ENCODE results near the gene HOXB3. TPM values are rescaled to one million over a fixed set of nuclear protein-coding genes. Genes with fewer than 3 reads are reported as not detected.
A peak's percentile ranks its signal among the peaks of the same experiment; 100 is the strongest.

Gene HOXB3
- total RNA-seq, 3 donors from 2014 or later (not counting 1 experiment from before 2014, with no cell fraction given): 7.9 to 15.6 (median 15.3) TPM

- intact Hi-C loops (cut with micrococcal nuclease): no loop called here
- Histone ChIP-seq H3K27me3 (ENCODE audit: control insufficient read depth, insufficient read depth, low read length) (no peaks in the 10 kb centered on the region), H3K27ac (ENCODE audit: low read length) (no peak overlapping the region), H3K4me3 (ENCODE audit: low read length) (no peak overlapping the region), H3K4me1 (ENCODE audit: control insufficient read depth, insufficient read depth, low read length) (peaks cover 10% of the 10 kb centered on the region), H3K9me3 (ENCODE audit: control insufficient read depth, insufficient read depth, low read length) (no peaks in the 10 kb centered on the region), H3K36me3 (ENCODE audit: control insufficient read depth, insufficient read depth, low read length) (no peaks in the 10 kb centered on the region)
- no peak overlapping the region for H3K4me3 Mint-ChIP-seq
- H3K36me3 Mint-ChIP-seq: no peaks in the 10 kb centered on the region
- no peak for DNase-seq
- peaks cover 7 to 17% of the 10 kb centered on the region in 2 donors for H3K4me1 Mint-ChIP-seq
- H3K27me3 Mint-ChIP-seq (ENCODE audit: low read depth in 2 of 2): peaks cover 0 to 10% of the 10 kb centered on the region in 2 donors
- H3K9me3 Mint-ChIP-seq: no peaks in the 10 kb centered on the region
- TF ChIP-seq CTCF (IDR thresholded peaks at IDR 0.05): no peak
- ATAC-seq: no peak
- no CpG with 5 or more reads among the region's 2 CpGs for WGBS (ENCODE audit: insufficient coverage)
- no peak overlapping the region for H3K27ac Mint-ChIP-seq
These were observed 23.3 kb downstream of the HOXB3 start for GRCh38 chr17:48566717-48567116.

GRCh38 chr17:48565925-48566710 lies 23.9 kb downstream of the HOXB3 start:
- H3K27me3 ChIP-seq (ENCODE audit: control insufficient read depth, insufficient read depth, low read length): no peaks in the 10 kb centered on the region
- intact Hi-C loops (cut with micrococcal nuclease): no loop called here
- no peak overlapping the region for H3K4me3 Mint-ChIP-seq

GRCh38 chr17:48565022-48565554 lies 25.0 kb downstream of the HOXB3 start:
- peaks cover 0 to 10% of the 10 kb centered on the region in 2 donors for H3K27me3 Mint-ChIP-seq (ENCODE audit: low read depth in 2 of 2)
- no peaks in the 10 kb centered on the region for H3K27me3 ChIP-seq (ENCODE audit: control insufficient read depth, insufficient read depth, low read length)
- peaks cover 15 to 20% of the 10 kb centered on the region in 2 donors for H3K4me1 Mint-ChIP-seq

More at GRCh38 chr17:48565925-48566710, 23.9 kb downstream of the HOXB3 start:
- H3K9me3 Mint-ChIP-seq: no peaks in the 10 kb centered on the region
- Histone ChIP-seq H3K9me3 (ENCODE audit: control insufficient read depth, insufficient read depth, low read length) (no peaks in the 10 kb centered on the region), H3K36me3 (ENCODE audit: control insufficient read depth, insufficient read depth, low read length) (no peaks in the 10 kb centered on the region), H3K4me3 (ENCODE audit: low read length) (no peak overlapping the region), H3K4me1 (ENCODE audit: control insufficient read depth, insufficient read depth, low read length) (peaks cover 16% of the 10 kb centered on the region), H3K27ac (ENCODE audit: low read length) (no peak overlapping the region)
- H3K27ac Mint-ChIP-seq: no peak overlapping the region
- DNase-seq (no peak), ATAC-seq (no peak)
- peaks cover 0 to 10% of the 10 kb centered on the region in 2 donors for H3K27me3 Mint-ChIP-seq (ENCODE audit: low read depth in 2 of 2)
- TF ChIP-seq CTCF (IDR thresholded peaks at IDR 0.05): no peak
- 87% methylated on average over 3 of the region's 4 CpGs for WGBS (ENCODE audit: insufficient coverage)
- H3K4me1 Mint-ChIP-seq: peaks cover 13 to 18% of the 10 kb centered on the region in 2 donors
- H3K36me3 Mint-ChIP-seq: no peaks in the 10 kb centered on the region

More at GRCh38 chr17:48565022-48565554, 25.0 kb downstream of the HOXB3 start:
- no peak for TF ChIP-seq CTCF (IDR thresholded peaks at IDR 0.05)
- intact Hi-C loops (cut with micrococcal nuclease): no loop called here
- Histone ChIP-seq H3K4me3 (ENCODE audit: low read length) (no peak overlapping the region), H3K9me3 (ENCODE audit: control insufficient read depth, insufficient read depth, low read length) (no peaks in the 10 kb centered on the region), H3K4me1 (ENCODE audit: control insufficient read depth, insufficient read depth, low read length) (peaks cover 18% of the 10 kb centered on the region), H3K36me3 (ENCODE audit: control insufficient read depth, insufficient read depth, low read length) (no peaks in the 10 kb centered on the region), H3K27ac (ENCODE audit: low read length) (no peak overlapping the region)
- no peaks in the 10 kb centered on the region for H3K9me3 Mint-ChIP-seq
- H3K4me3 Mint-ChIP-seq: peak overlapping the region; percentile 21
- 82% methylated on average over 1 of the region's 2 CpGs for WGBS (ENCODE audit: insufficient coverage)
- DNase-seq (no peak), ATAC-seq (no peak)
- H3K27ac Mint-ChIP-seq: no peak overlapping the region
- H3K36me3 Mint-ChIP-seq: no peaks in the 10 kb centered on the region
